ENCODE measurements around the gene RAB10. TPM values are rescaled to one million over a fixed set of nuclear protein-coding genes. Genes with fewer than 3 reads are reported as not detected.

The RAB10 gene
- total and polyA plus RNA-seq, 5 donors, result 53.0 to 103 (median 95.2) TPM

DNA sequence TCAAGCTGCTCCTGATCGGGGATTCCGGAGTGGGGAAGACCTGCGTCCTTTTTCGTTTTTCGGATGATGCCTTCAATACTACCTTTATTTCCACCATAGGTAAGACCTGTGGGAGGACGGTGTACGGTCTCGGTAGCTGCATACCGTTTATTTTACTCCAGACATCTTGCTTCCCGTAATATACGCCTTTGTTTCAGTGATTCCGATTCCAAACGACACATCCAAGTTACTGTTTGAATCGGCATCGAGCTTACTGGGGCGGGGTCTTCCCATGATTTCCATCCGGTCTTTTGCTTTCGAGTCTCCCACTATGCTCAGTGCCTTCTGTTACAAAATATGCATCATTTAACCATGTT lies 731 bp downstream of the RAB10 start:
- Histone ChIP-seq H3K27ac (ENCODE audit: low read length) (peak overlapping the region; percentile 96), H3K4me3 (ENCODE audit: low read length) (peak overlapping the region; percentile 75), H3K27me3 (ENCODE audit: control insufficient read depth, insufficient read depth) (no peaks in the 10 kb centered on the region), H3K4me1 (ENCODE audit: control insufficient read depth, insufficient read depth, low read length) (peaks cover 5% of the 10 kb centered on the region), H3K9me3 (ENCODE audit: control insufficient read depth, low read length) (no peaks in the 10 kb centered on the region)
- under 1% methylated on average over 18 of the region's 18 CpGs for WGBS
- intact Hi-C loops (cut with DNase I), result no loop called here
- ATAC-seq (no peak), DNase-seq (no peak)

DNA sequence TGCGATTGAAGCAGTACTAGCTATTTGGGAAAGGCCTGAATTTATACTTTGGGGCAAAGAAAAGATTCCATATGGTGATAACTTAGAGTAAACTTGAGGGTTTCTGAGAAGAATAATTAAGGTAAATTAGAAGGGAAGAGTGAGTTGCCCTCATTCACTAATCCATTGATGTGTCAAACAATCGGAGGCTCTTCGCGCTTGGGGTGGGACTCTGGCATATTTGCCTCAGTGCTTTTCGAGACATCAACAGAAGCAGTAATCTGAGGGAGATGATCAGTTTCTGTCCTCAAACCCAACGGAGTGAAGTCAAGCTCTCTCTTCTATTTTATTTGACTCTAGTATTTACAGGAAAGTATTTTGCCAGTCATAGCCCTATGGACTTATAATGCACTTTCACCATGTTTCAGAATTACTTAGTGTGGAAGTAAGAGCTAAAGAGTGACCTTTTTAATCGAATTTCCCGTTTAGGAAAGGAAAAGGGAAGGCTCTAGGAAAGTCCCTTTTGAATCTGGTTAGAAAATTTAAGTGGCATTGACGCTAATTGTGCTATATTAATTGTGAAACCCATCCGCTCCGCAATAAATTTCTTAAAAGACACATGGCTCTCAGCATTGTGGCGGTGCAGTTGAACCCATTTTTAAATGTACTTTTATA lies 1.3 kb downstream of the RAB10 start:
- H3K4me1 ChIP-seq (ENCODE audit: control insufficient read depth, insufficient read depth, low read length), result peaks cover 5% of the 10 kb centered on the region
- intact Hi-C loops (cut with DNase I), result no loop called here
- 3% methylated on average over 12 of the region's 12 CpGs for WGBS
- H3K4me3 ChIP-seq (ENCODE audit: low read length), result peak overlapping the region; percentile 75
- ATAC-seq (no peak), DNase-seq (no peak)
- no peaks in the 10 kb centered on the region for H3K27me3 ChIP-seq (ENCODE audit: control insufficient read depth, insufficient read depth)
- H3K27ac ChIP-seq (ENCODE audit: low read length), result no peak overlapping the region
- H3K9me3 ChIP-seq (ENCODE audit: control insufficient read depth, low read length), result no peaks in the 10 kb centered on the region

DNA sequence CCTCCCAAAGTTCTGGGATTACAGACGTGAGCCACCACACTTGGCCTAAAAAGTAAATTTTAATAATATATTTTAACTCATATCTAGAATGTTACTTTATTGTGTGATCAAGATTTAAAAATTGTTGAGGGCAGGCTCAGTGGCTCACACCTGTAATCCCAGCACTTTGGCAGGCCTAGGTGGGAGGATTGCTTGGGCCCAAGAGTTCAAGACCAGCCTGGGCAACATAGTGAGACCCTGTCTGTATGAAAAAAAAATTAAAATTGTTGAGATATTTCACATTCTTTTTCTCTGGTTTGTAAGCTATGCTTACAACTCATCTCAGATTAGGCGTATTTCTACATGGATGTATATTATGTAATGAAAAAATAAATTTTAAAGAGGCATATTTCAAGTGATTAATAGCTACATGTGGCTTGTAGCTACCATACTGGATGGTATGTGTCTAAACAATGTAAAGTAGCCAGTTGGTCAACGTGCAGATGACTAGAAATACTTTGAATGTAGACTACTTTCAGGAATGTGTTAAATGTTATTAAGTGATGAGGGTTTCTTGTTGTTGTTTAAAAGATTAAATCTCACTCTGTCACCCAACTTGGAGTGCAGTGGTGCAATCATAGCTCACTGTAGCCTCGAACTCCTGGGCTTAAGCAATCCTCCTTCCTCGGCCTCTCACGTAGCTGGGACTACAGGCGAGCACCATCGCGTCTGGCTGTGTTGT lies 5.9 kb downstream of the RAB10 start:
- Histone ChIP-seq H3K9me3 (ENCODE audit: control insufficient read depth, low read length) (no peaks in the 10 kb centered on the region), H3K4me1 (ENCODE audit: control insufficient read depth, insufficient read depth, low read length) (peaks cover 5% of the 10 kb centered on the region), H3K27me3 (ENCODE audit: control insufficient read depth, insufficient read depth) (no peaks in the 10 kb centered on the region), H3K27ac (ENCODE audit: low read length) (no peak overlapping the region), H3K4me3 (ENCODE audit: low read length) (no peak overlapping the region)
- DNase-seq (no peak), ATAC-seq (no peak)
- intact Hi-C loops (cut with DNase I), result no loop called here
- WGBS, result 81% methylated on average over 9 of the region's 9 CpGs

DNA sequence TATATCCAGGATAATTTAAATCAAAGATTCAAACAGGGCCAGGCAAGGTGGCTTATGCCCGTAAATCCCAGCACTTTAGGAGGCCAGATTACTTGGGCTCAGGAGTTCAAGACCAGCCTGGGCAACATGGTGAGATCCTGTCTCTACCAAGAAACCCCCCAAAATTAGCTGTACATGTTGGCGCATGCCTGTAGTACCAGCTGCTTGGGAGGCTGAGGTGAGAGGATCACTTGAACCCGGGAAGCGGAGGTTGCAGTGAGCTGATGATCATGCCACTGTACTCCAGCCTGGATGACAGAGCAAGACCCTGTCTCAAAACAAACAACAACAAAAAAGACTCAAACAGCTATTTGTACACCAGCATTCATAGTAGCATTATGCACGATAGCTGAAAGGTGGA lies 9.2 kb downstream of the RAB10 start:
- intact Hi-C loops (cut with DNase I), result no loop called here
- Histone ChIP-seq H3K27me3 (ENCODE audit: control insufficient read depth, insufficient read depth) (no peaks in the 10 kb centered on the region), H3K9me3 (ENCODE audit: control insufficient read depth, low read length) (no peaks in the 10 kb centered on the region), H3K4me1 (ENCODE audit: control insufficient read depth, insufficient read depth, low read length) (peaks cover 3% of the 10 kb centered on the region), H3K4me3 (ENCODE audit: low read length) (no peak overlapping the region), H3K27ac (ENCODE audit: low read length) (no peak overlapping the region)
- WGBS, result 94% methylated on average over 5 of the region's 5 CpGs
- ATAC-seq, result no peak
- no peak for DNase-seq

DNA sequence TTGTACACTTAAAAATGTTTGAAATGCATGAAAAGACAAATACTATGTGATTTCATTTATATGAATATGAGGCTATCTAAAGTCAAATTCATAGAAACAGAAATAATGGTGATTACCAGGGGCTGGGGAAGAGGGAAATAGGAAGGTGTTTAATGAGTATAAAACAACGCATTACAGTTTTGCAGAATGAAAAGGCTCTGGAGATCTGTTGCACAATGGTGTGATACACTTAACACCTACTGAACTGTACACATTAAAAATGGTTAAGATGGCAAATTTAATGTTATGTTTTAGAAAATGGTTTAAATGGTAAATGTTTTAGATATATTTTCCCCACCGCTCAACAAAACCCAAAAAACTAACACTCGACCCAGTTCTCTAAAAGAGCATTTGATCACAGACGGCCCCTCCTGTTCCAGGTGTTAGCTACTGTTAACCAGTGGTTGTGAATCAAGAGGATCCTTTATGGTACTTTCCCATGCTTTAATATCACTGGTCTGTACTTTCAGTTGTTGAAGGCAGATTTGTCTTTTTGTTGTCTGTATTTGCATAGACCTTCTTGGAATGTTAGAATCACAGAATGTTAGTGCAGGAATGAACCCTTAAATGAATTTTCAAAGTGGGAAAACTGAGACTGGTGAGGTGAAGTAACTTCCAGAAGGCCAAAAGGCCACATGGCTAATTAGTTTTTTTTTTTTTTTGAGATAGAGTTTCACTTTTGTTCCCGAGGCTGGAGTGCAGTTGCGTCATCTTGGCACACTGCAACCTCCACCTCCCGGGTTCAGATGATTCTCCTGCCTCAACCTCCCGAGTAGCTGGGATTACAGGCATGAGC lies 10.2 kb downstream of the RAB10 start:
- Histone ChIP-seq H3K9me3 (ENCODE audit: control insufficient read depth, low read length) (no peaks in the 10 kb centered on the region), H3K27ac (ENCODE audit: low read length) (no peak overlapping the region), H3K4me1 (ENCODE audit: control insufficient read depth, insufficient read depth, low read length) (peaks cover 1% of the 10 kb centered on the region), H3K4me3 (ENCODE audit: low read length) (peak overlapping the region; percentile 6), H3K27me3 (ENCODE audit: control insufficient read depth, insufficient read depth) (no peaks in the 10 kb centered on the region)
- DNase-seq (peak in 2 of 3 donors; percentile 53 to 71), ATAC-seq (peak in 1 of 2 donors; percentile 57)
- 47% methylated on average over 8 of the region's 8 CpGs for WGBS
- intact Hi-C loops (cut with DNase I), result no loop called here

DNA sequence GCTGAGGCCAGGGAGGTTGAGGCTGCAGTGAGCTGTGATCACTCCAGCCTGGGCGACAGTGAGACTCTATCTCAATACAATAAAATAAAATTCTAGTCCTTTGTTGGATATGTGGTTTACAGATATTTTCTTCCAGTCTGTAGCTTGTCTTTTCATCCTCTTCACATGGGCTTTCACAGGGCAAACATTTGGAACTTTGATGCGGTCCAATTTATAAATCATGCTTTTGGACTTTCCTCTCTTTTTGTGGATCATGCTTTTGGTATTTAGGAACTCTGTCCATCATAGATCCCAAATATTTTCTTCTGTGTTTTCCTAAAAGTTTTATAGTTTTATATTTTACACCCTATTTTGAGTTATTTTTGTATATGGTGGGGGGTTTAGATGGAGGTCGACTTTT lies 14.9 kb downstream of the RAB10 start:
- Histone ChIP-seq H3K9me3 (ENCODE audit: control insufficient read depth, low read length) (no peaks in the 10 kb centered on the region), H3K27me3 (ENCODE audit: control insufficient read depth, insufficient read depth) (no peaks in the 10 kb centered on the region), H3K4me3 (ENCODE audit: low read length) (no peak overlapping the region), H3K27ac (ENCODE audit: low read length) (no peak overlapping the region), H3K4me1 (ENCODE audit: control insufficient read depth, insufficient read depth, low read length) (peaks cover 1% of the 10 kb centered on the region)
- DNase-seq (no peak), ATAC-seq (no peak)
- WGBS, result 75% methylated on average over 3 of the region's 3 CpGs
- intact Hi-C loops (cut with DNase I), result no loop called here

DNA sequence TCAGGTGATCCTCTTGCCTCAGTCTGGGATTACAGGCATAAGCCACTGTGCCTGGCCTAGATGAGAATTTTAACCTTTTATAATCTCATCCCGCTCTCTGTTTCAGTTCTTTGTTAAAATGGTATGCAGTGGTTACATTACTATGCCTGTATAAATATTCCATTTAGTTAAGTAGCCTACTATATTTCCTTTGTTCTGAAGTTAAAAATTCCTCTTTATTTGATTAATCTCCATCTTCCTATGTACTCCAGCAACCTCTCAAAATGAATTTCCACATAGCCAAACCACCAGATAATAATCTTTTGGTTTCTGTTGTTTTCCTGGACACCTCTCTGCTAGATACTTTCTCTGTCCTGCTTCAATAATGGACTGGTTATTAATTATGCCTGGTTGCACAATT lies 15.8 kb downstream of the RAB10 start:
- intact Hi-C loops (cut with DNase I), result no loop called here
- DNase-seq (no peak), ATAC-seq (no peak)
- Histone ChIP-seq H3K9me3 (ENCODE audit: control insufficient read depth, low read length) (no peaks in the 10 kb centered on the region), H3K4me3 (ENCODE audit: low read length) (no peak overlapping the region), H3K4me1 (ENCODE audit: control insufficient read depth, insufficient read depth, low read length) (peaks cover 1% of the 10 kb centered on the region), H3K27me3 (ENCODE audit: control insufficient read depth, insufficient read depth) (no peaks in the 10 kb centered on the region), H3K27ac (ENCODE audit: low read length) (no peak overlapping the region)
- 98% methylated on average over 1 of the region's 1 CpG for whole genome bisulfite sequencing

DNA sequence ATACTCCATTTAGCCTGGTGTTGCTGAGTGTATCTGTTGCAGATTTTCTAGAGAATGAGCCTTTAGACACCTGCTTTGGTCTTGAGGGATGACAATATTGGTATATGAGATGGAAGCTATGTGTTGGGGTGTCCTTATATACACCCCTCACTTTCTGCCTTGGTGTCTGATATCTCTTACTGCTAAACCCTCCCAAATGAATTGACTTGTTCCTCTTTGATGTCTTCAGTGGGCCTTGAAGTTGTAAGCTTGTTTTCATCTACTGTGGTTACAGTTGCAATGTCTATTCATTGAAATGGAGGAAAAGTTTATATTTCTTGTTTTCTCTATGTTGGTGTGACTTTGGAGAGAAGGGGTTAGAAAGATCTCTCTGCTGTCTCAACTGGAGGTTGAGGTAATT lies 18.9 kb downstream of the RAB10 start:
- H3K27me3 ChIP-seq (ENCODE audit: control insufficient read depth, insufficient read depth), result no peaks in the 10 kb centered on the region
- intact Hi-C loops (cut with DNase I), result no loop called here
- H3K27ac ChIP-seq (ENCODE audit: low read length), result no peak overlapping the region
- no peak overlapping the region for H3K4me3 ChIP-seq (ENCODE audit: low read length)
- peaks cover 4% of the 10 kb centered on the region for H3K4me1 ChIP-seq (ENCODE audit: control insufficient read depth, insufficient read depth, low read length)
- DNase-seq, result no peak
- no peaks in the 10 kb centered on the region for H3K9me3 ChIP-seq (ENCODE audit: control insufficient read depth, low read length)
- no peak for ATAC-seq

DNA sequence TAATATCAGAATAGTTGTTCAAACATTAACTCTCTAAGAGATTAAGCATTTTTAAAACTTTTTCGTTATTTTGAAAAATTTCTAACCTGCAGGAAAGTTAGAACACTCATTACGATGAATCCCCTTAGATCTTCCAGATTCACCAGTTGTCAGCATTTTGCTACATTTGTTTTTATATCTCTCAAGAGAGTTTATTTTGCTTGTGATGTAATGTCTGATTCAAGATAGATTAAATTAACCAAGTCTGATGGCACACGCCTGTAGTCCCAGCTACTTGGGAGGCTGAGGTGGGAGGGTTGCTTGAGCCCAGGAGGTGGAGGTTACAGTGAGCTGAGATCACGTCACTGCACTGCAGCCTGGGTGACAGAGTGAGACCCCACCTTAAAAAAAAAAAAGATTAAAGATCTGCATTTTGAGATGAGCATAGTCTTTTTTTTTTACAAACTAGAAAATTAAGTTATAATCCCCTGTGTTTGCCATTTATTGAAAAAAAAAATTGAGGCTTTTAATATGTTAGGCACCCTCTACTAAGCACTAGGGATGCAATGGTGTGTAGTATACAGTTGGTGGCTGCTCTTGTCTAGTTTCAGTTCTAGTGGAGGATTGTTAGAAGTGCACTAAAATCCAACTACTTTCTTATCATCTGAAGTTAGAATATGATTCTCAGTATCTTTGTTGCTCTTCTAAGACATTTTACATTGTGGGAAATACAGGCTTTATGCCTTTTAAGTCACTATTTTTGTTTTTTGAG lies 20.9 kb downstream of the RAB10 start:
- WGBS, result 80% methylated on average over 4 of the region's 4 CpGs
- ATAC-seq (no peak), DNase-seq (no peak)
- no peaks in the 10 kb centered on the region for H3K27me3 ChIP-seq (ENCODE audit: control insufficient read depth, insufficient read depth)
- intact Hi-C loops (cut with DNase I), result no loop called here
- H3K4me3 ChIP-seq (ENCODE audit: low read length), result no peak overlapping the region
- H3K9me3 ChIP-seq (ENCODE audit: control insufficient read depth, low read length), result no peaks in the 10 kb centered on the region
- H3K4me1 ChIP-seq (ENCODE audit: control insufficient read depth, insufficient read depth, low read length), result peaks cover 2% of the 10 kb centered on the region
- H3K27ac ChIP-seq (ENCODE audit: low read length), result no peak overlapping the region

DNA sequence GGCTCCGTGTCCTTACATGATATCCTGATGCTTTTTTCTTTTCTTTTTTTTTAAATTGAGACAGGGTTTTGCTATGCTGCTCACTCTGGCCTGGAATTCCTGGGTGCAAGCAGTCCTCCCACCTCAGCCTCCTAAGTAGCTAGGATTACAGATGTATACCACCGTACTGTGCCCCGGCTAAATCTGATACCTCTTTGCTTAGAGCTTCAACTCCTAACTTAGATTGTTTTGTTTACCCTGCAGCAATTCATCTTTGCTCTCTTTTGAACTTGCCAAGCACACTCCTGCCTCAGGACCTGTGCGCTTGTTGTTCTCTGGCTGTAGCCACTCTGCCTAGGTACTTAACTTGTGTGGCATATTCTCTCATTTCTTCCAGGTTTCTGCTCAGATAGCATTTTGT lies 24.5 kb downstream of the RAB10 start:
- intact Hi-C loops (cut with DNase I), result no loop called here
- no peak for ATAC-seq
- no peak overlapping the region for H3K4me3 ChIP-seq (ENCODE audit: low read length)
- 96% methylated on average over 4 of the region's 4 CpGs for WGBS
- H3K9me3 ChIP-seq (ENCODE audit: control insufficient read depth, low read length), result no peaks in the 10 kb centered on the region
- H3K27me3 ChIP-seq (ENCODE audit: control insufficient read depth, insufficient read depth), result no peaks in the 10 kb centered on the region
- no peak overlapping the region for H3K27ac ChIP-seq (ENCODE audit: low read length)
- H3K4me1 ChIP-seq (ENCODE audit: control insufficient read depth, insufficient read depth, low read length), result peaks cover 2% of the 10 kb centered on the region
- DNase-seq, result no peak

DNA sequence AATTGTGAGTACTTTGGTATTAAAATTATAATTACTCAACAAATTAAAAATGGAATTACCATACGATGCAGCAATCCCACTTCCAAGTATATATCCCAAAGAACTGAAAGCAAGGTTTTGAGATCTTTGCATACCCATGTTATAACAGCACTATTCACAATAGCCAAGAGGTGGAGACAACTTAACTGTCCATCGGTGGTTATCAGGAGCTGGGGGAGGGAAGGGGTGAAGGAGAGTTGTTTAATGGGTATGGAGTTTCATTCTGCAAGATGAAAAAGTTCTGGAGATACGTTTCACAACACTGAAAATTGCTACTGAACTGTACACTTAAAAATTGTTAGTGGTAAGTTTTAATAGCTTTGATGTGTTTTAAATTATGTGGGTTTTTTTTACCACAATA lies 25.7 kb downstream of the RAB10 start:
- Histone ChIP-seq H3K27me3 (ENCODE audit: control insufficient read depth, insufficient read depth) (no peaks in the 10 kb centered on the region), H3K27ac (ENCODE audit: low read length) (no peak overlapping the region), H3K4me3 (ENCODE audit: low read length) (no peak overlapping the region), H3K9me3 (ENCODE audit: control insufficient read depth, low read length) (no peaks in the 10 kb centered on the region), H3K4me1 (ENCODE audit: control insufficient read depth, insufficient read depth, low read length) (peaks cover 2% of the 10 kb centered on the region)
- DNase-seq (no peak), ATAC-seq (no peak)
- WGBS, result 47% methylated on average over 3 of the region's 3 CpGs
- intact Hi-C loops (cut with DNase I), result no loop called here
